NCI-H345 treated with DMSO at 0.1 percent for 48 hours (cell line): Measurements from ENCODE around the gene RBFOX1.
"Not testable (repeated sequence)": the region's sequence is repeated elsewhere in the genome, so short reads cannot be mapped to it uniquely, and the experiment has no call there.

Experiments used
- DNase-seq: peaks from one replicate; lab custom pipeline; 2025; ENCODE audit not compliant: unreplicated experiment; lab: John Stamatoyannopoulos, UW

RBFOX1 gene

GRCh38 chr16:7452090-7452489, 119.4 kb downstream of the RBFOX1 start:
- no peak for DNase-seq

GRCh38 chr16:7456211-7456610, 123.6 kb downstream of the RBFOX1 start:
- no peak for DNase-seq

- no peak for DNase-seq
Observed at GRCh38 chr16:7458144-7458543, 125.5 kb downstream of the RBFOX1 start.

- DNase-seq = no peak
Observed at GRCh38 chr16:7470344-7470743, 137.7 kb downstream of the RBFOX1 start.

GRCh38 chr16:7471268-7471667, 138.6 kb downstream of the RBFOX1 start:
- DNase-seq = no peak

GRCh38 chr16:7482032-7482431, 149.4 kb downstream of the RBFOX1 start:
- no peak for DNase-seq

GRCh38 chr16:7482596-7483290, 150.1 kb downstream of the RBFOX1 start:
- no peak for DNase-seq

- DNase-seq = no peak
Observed at GRCh38 chr16:7487574-7488323, 155.1 kb downstream of the RBFOX1 start.

- no peak for DNase-seq
Observed at GRCh38 chr16:7492122-7492521, 159.5 kb downstream of the RBFOX1 start.

GRCh38 chr16:7493133-7493532, 160.5 kb downstream of the RBFOX1 start:
- DNase-seq = no peak

GRCh38 chr16:7497691-7498090, 165.0 kb downstream of the RBFOX1 start:
- DNase-seq = no peak

- DNase-seq = no peak
Observed at GRCh38 chr16:7501868-7502267, 169.2 kb downstream of the RBFOX1 start.

- DNase-seq = not testable (repeated sequence)
Observed at GRCh38 chr16:7502591-7503157, 170.0 kb downstream of the RBFOX1 start.

GRCh38 chr16:7503666-7504065, 171.0 kb downstream of the RBFOX1 start:
- no peak for DNase-seq

- no peak for DNase-seq
Observed at GRCh38 chr16:7504844-7505243, 172.2 kb downstream of the RBFOX1 start.

- DNase-seq = no peak
Observed at GRCh38 chr16:7505495-7505894, 172.8 kb downstream of the RBFOX1 start.

- no peak for DNase-seq
Observed at GRCh38 chr16:7506363-7506762, 173.7 kb downstream of the RBFOX1 start.

- DNase-seq = no peak
Observed at GRCh38 chr16:7508656-7509055, 176.0 kb downstream of the RBFOX1 start.

- DNase-seq = no peak
Observed at GRCh38 chr16:7509963-7510601, 177.4 kb downstream of the RBFOX1 start.

GRCh38 chr16:7511549-7512260, 179.1 kb downstream of the RBFOX1 start:
- DNase-seq = no peak

GRCh38 chr16:7512503-7512902, 179.9 kb downstream of the RBFOX1 start:
- DNase-seq = no peak
